Measurements from ENCODE around the gene CUL7.
"Not testable (repeated sequence)": the region's sequence is repeated elsewhere in the genome, so short reads cannot be mapped to it uniquely, and the experiment has no call there.

The CUL7 gene

DNA sequence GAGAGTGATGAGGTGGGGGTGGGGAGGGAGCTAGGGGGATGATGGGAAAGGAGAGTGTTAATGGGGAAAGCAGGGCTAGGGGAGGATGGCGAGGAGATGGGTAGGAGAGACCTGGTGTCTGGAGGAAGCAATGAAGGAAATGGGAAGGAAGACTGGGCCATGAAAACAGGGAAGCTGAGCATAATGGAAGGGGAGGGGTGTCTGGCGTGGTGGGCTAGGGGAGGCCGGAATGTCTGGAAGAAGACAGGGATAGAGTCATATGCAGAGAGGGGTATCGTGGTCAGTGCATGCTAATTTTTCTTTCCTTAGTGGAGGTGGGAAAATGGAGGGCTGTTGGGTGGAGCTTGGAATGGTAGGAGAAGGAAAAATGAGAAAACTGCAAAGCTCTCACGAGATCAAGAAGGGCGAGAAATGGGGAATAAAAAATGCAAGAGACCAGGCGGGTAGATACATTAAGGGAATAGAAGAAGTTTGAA is 39.2 kb downstream of the CUL7 start:
- DNase-seq = peak; percentile 53

GRCh38 chr6:43013843-43014433 is 39.7 kb downstream of the CUL7 start, which contains the start of the genes KLHDC3 and MEA1:
KLHDC3 (plus strand) TSS chr6:43014249; CDS start chr6:43017193, 2,944 bp downstream.
MEA1 (minus strand) TSS chr6:43013946; CDS start chr6:43013813, 133 bp downstream.
- DNase-seq = peak; percentile 100

GRCh38 chr6:43013097-43013842 is 40.4 kb downstream of the CUL7 start:
- peak; percentile 17 for DNase-seq

GRCh38 chr6:43012364-43012763 is 41.3 kb downstream of the CUL7 start:
- no peak for DNase-seq

GRCh38 chr6:43011207-43011606 is 42.4 kb downstream of the CUL7 start:
- DNase-seq = no peak

GRCh38 chr6:43009124-43009523 is 44.5 kb downstream of the CUL7 start:
- peak; percentile 36 for DNase-seq

DNA sequence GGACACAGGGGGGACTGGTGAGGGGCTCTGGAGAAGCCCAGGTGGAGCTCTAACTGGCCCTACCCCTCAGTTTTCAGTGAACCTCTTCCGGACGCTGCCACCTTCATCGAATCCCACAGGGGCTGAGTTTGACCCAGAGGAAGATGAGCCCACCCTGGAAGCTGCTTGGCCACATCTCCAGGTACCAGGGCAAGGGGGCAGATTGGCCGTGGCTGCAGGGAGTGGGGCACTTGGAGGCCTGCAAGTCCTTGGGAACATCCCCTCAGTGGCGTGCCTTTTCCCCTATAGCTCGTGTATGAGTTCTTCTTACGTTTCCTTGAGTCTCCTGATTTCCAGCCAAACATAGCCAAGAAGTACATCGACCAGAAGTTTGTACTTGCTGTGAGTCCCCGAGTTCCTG is 46.5 kb downstream of the CUL7 start:
- DNase-seq = no peak

GRCh38 chr6:43006251-43006650 is 47.4 kb downstream of the CUL7 start:
- DNase-seq = no peak

GRCh38 chr6:43005844-43006243 is 47.8 kb downstream of the CUL7 start:
- DNase-seq = no peak

GRCh38 chr6:43001843-43002242 is 51.8 kb downstream of the CUL7 start:
- no peak for DNase-seq

DNA sequence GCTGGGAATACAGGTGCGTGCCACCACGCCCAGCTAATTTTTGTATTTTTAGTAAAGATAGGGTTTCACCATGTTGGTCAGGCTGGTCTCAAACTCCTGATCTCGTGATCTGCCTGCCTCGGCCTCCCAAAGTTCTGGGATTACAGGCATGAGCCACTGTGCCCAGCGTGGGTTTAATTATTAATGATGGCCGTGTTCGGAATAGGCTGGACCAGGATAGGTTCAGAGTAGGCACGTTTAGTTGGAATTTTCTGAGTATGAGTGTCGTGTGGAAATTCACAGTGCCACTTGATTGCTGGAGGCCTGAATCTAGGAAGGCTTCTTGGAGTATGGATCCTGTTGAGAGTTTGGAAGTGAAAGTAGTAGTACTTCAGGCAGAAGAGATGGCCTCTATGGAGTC is 55.4 kb downstream of the CUL7 start:
- not testable (repeated sequence) for DNase-seq

- DNase-seq = no peak
Observed at GRCh38 chr6:42996513-42996912, 57.1 kb downstream of the CUL7 start.

- peak; percentile 17 for DNase-seq
Observed at GRCh38 chr6:42993445-42993844, 60.2 kb downstream of the CUL7 start.

GRCh38 chr6:42989923-42990322 is 63.7 kb downstream of the CUL7 start:
- DNase-seq = no peak

DNA sequence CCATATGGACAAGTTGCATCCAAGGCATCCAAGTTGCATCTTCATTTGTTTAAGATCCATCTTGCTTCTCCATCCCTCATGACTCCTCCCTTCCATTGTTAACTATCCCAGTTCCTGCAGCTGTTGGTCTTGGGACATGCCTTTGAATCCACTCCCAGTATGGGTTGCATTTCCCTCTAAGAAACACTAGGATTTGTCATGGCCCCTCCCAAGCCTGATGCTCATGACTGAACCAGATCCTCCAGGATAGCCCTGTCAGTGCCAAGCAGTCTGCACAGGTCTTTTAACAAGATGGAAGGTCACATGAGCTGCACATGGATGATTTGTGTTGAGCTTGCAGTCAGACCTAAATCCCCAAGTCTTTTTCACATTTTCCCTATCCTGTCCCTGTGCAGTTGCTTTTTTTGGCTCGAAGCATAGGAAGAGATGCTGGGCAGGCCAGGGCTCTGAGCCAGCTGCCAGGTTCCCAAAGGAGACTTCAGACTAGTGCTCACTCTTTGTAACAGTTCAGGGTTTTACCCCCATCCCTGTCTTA is 65.1 kb downstream of the CUL7 start:
- DNase-seq = no peak

Measured in fibroblast of skin of back (primary cell).